GM12878 (cell line): ENCODE results near the gene CTNNA3. TPM values are rescaled to one million over a fixed set of nuclear protein-coding genes. Genes with fewer than 3 reads are reported as not detected.

Experiments used
- ATAC-seq: fragments of 200-7000 bp; cut with Tn5 transposase; 3 replicates; pipeline ENCODE4 v1.9.1; 2020; ENCODE audit warnings: mild to moderate bottlenecking, moderate library complexity
- BruUV-seq: library from RNA; stranded (reverse); fragments of 400-500 nt; replicated peaks from 2 replicates; lab custom pipeline; 2021; lab: Mats Ljungman, UMichigan
- CTCF ChIA-PET: fragments of 300-600 bp; sonication (Branson Sonifier 250); formaldehyde crosslinking; extraction: SDS; loops from one replicate; lab custom pipeline; 2021; ENCODE audit warnings: inconsistent platforms; lab: Yijun Ruan, JAX
- POLR2A ChIA-PET: fragments of 350-600 bp; formaldehyde crosslinking; extraction: SDS; loops from one replicate; lab custom pipeline; 2021; ENCODE audit warnings: inconsistent platforms; lab: Charles Lee
- RAD21 ChIA-PET: fragments of 300-600 bp; sonication (Branson Sonifier 250); formaldehyde crosslinking; loops from one replicate; lab custom pipeline; 2023; ENCODE audit warnings: antibody characterized with exemption; ENCODE audit not compliant: unreplicated experiment; lab: Charles Lee
- SMC1A ChIA-PET: fragments of 300-600 bp; sonication (Branson Sonifier 250); formaldehyde crosslinking; loops from one replicate; lab custom pipeline; 2023; ENCODE audit not compliant: unreplicated experiment, uncharacterized antibody; lab: Charles Lee
- DNase-seq: peaks from one replicate; pipeline ENCODE4 v3.0.0-alpha.2; 2011; ENCODE audit warnings: low read depth, low spot score
- FAIRE-seq: peaks from 3 replicates; lab custom pipeline; 2011; peaks lifted over from hg19 to GRCh38; lab: Jason Lieb, UNC
- H2AFZ ChIP-seq: 2 replicates; pipeline ENCODE4 v1.6.0; 2011; ENCODE audit warnings: low read depth, low read length, control low read depth; ENCODE audit not compliant: control insufficient read depth
- H3K27ac ChIP-seq: 2 replicates; pipeline ENCODE4 v1.5.1; 2011; ENCODE audit warnings: control low read depth; ENCODE audit not compliant: control insufficient read depth, insufficient read depth
- H3K27me3 ChIP-seq, 2 experiments: replicated peaks in 1 of 2; 2 replicates each; pipeline versions ENCODE4 v1.6.0 to v1.6.1; 2011; ENCODE audit warnings: low read length in 1 of 2; ENCODE audit not compliant: control insufficient read depth in 2 of 2, insufficient read depth in 2 of 2
- H3K36me3 ChIP-seq, 2 experiments: 2 replicates each; pipeline ENCODE4 v1.5.1; 2011; ENCODE audit warnings: low read length in 1 of 2; ENCODE audit not compliant: control insufficient read depth in 2 of 2, insufficient read depth in 2 of 2
- H3K4me1 ChIP-seq: 2 replicates; pipeline ENCODE4 v1.6.1; 2011; ENCODE audit warnings: mild to moderate bottlenecking, low read length, moderate library complexity, mixed read lengths; ENCODE audit not compliant: control insufficient read depth, insufficient read depth
- H3K4me2 ChIP-seq: 2 replicates; pipeline ENCODE4 v1.6.0; 2011; ENCODE audit warnings: control low read depth; ENCODE audit not compliant: control insufficient read depth, insufficient read depth
- H3K4me3 ChIP-seq: fragments of 200-600 bp; sonication (generic); 2 replicates; pipeline ENCODE4 v1.5.1; 2016
- H3K79me2 ChIP-seq: 2 replicates; pipeline ENCODE4 v1.6.0; 2011; ENCODE audit warnings: low read length; ENCODE audit not compliant: control insufficient read depth, insufficient read depth
- H3K9ac ChIP-seq: 2 replicates; pipeline ENCODE4 v1.8.0; 2011; ENCODE audit warnings: low read length, control low read depth, mixed read lengths; ENCODE audit not compliant: control insufficient read depth, insufficient read depth
- H3K9me3 ChIP-seq: replicated peaks from 3 replicates; pipeline ENCODE4 v1.5.1; 2011; ENCODE audit warnings: mild to moderate bottlenecking, low read length; ENCODE audit not compliant: control insufficient read depth, insufficient read depth
- H4K20me1 ChIP-seq: 2 replicates; pipeline ENCODE4 v1.6.0; 2011; ENCODE audit not compliant: control insufficient read depth, insufficient read depth
- ELK1 ChIP-seq: IDR thresholded peaks from 2 replicates; pipeline ENCODE4 v1.6.1; 2012; ENCODE audit warnings: low read depth, low read length, improper control_type of control experiment
- EP300 ChIP-seq, 2 experiments: fragments of 150-350 bp in 1 of 2; IDR thresholded peaks; 2 replicates each; pipeline ENCODE4 v1.6.1; 2011 to 2012; ENCODE audit warnings: low read depth in 2 of 2, low read length in 2 of 2, borderline replicate concordance in 1 of 2, improper control_type of control experiment in 1 of 2, inconsistent platforms in 1 of 2; ENCODE audit not compliant: control insufficient read depth in 1 of 2
- GATAD2B ChIP-seq: fragments of 450-650 bp; conservative IDR thresholded peaks from 2 replicates; pipeline ENCODE4 v1.6.1; 2017; ENCODE audit warnings: low read depth, mild to moderate bottlenecking, moderate library complexity
- JUND ChIP-seq: IDR thresholded peaks from 2 replicates; pipeline ENCODE4 v1.6.1; 2012; ENCODE audit warnings: low read depth, mild to moderate bottlenecking, low read length, improper control_type of control experiment, moderate library complexity
- MEF2A ChIP-seq: IDR thresholded peaks from 2 replicates; pipeline ENCODE4 v1.6.1; 2011; ENCODE audit warnings: low read depth, mild to moderate bottlenecking, low read length, moderate library complexity; ENCODE audit not compliant: insufficient read depth
- NR2C1 ChIP-seq: fragments of 450-650 bp; IDR thresholded peaks from 2 replicates; pipeline ENCODE4 v1.6.1; 2017; ENCODE audit warnings: antibody characterized with exemption, mild to moderate bottlenecking, moderate library complexity
- SKIL ChIP-seq: fragments of 450-650 bp; IDR thresholded peaks from 2 replicates; pipeline ENCODE4 v1.6.1; 2017; ENCODE audit warnings: mild to moderate bottlenecking, low read depth, inconsistent platforms; ENCODE audit not compliant: poor library complexity, severe bottlenecking
- SRF ChIP-seq, 2 experiments: IDR thresholded peaks; 2 replicates each; pipeline ENCODE4 v1.6.1; 2011; ENCODE audit warnings: low read depth in 2 of 2, low read length in 2 of 2, mild to moderate bottlenecking in 1 of 2, moderate library complexity in 1 of 2
- ZNF592 ChIP-seq: fragments of 450-650 bp; IDR thresholded peaks from 2 replicates; pipeline ENCODE4 v1.6.1; 2017; ENCODE audit warnings: mild to moderate bottlenecking, moderate library complexity
- ZSCAN29 ChIP-seq: fragments of 450-650 bp; IDR thresholded peaks from 2 replicates; pipeline ENCODE4 v1.6.1; 2017; ENCODE audit warnings: mild to moderate bottlenecking, moderate library complexity
- WGBS: methylation state at CpG from one replicate; pipeline ENCODE4 v1.1.6; 2016; ENCODE audit warnings: low lambda C conversion rate; ENCODE audit not compliant: insufficient replicate concordance, insufficient coverage; ENCODE audit errors: missing lambda C conversion rate; 5-methylcytosine and 5-hydroxymethylcytosine counted together
- in situ Hi-C: fragments of 300-500 bp; cut with MboI; formaldehyde crosslinking; loops from 9 replicates; pipeline ENCODE4 v1.14.3; 2018; ENCODE audit warnings: mixed read lengths
- intact Hi-C: fragments of 100-400 bp; cut with micrococcal nuclease; formaldehyde crosslinking; loops from one replicate; pipeline ENCODE4 v1.14.2; 2022; ENCODE audit not compliant: unreplicated experiment
- polyA plus RNA-seq, 11 experiments: library from polyadenylated mRNA; depleted of rRNA in 4 of 11; unstranded in 6 of 11; stranded (reverse) in 5 of 11; fragments of >200 nt; fragmentation: Nextera tagmentation in 4 of 11; fragmentation: Illumina TruSeq in 1 of 11; extraction: Ambion mirVana in 4 of 11; extraction: Trizol in 1 of 11; gene quantifications; 1 replicate in 1 of 11; 2 replicates in 10 of 11; pipeline versions ENCODE4 v1.2.1 to v1.2.3, GENCODE V29; 2011 to 2016; ENCODE audit warnings: inconsistent platforms in 2 of 11, missing spikeins in 2 of 11, low read depth in 1 of 11
- total RNA-seq, 4 experiments: library from RNA; depleted of rRNA in 3 of 4; stranded (reverse); fragments of >200 nt in 3 of 4; fragmentation: Illumina TruSeq in 1 of 4; extraction: Trizol in 1 of 4; gene quantifications; 2 replicates each; pipeline versions ENCODE4 v1.2.1 to v1.2.3, GENCODE V29; 2013 to 2021

CTNNA3 gene
- total and polyA plus RNA-seq, 10 of the 15 experiments (the other 5 are each of a cell fraction or from before 2014, with no cell fraction given): under 0.01 to 4.5 (median 0.22) TPM; not detected in 2

- BruUV-seq: no TSS peak
- H3K4me3 ChIP-seq: no peak overlapping the region
- H3K4me1 ChIP-seq: no peaks in the 10 kb centered on the region
- no peaks in the 10 kb centered on the region for H4K20me1 ChIP-seq
- ChIA-PET POLR2A (no interaction called here), SMC1A (interaction anchor here (0.7 to 3.3 kb wide), 4 partner anchors 9 to 153 kb away, joined by 3 to 13 read pairs (median 4); no protein-coding TSS in a partner anchor), CTCF (no interaction called here), RAD21 (no interaction called here)
- H3K79me2 ChIP-seq: no peaks in the 10 kb centered on the region
- intact Hi-C loops: no loop called here
- H3K27ac ChIP-seq: no peak overlapping the region
- no peak overlapping the region for H2AFZ ChIP-seq
- TF ChIP-seq JUND: no peak
- no peak for TF ChIP-seq NR2C1
- no peak for TF ChIP-seq ZSCAN29
- TF ChIP-seq MEF2A: no peak
- no peak for TF ChIP-seq ELK1
- no peak for TF ChIP-seq SRF (IDR thresholded peaks at IDR 0.05; ENCODE audit: low read depth in 2 of 2, low read length in 2 of 2)
- 33% methylated on average over 3 of the region's 3 CpGs for WGBS
- no peaks in the 10 kb centered on the region for H3K36me3 ChIP-seq
- H3K27me3 ChIP-seq: no peaks in the 10 kb centered on the region
- no peaks in the 10 kb centered on the region for H3K9me3 ChIP-seq
- in situ Hi-C loops: no loop called here
- H3K4me2 ChIP-seq: no peak overlapping the region
- FAIRE-seq (no peak), ATAC-seq (no peak), DNase-seq (no peak)
- no peak overlapping the region for H3K9ac ChIP-seq
Measured at GRCh38 chr10:67603701-67604100, 92.3 kb downstream of the CTNNA3 start.

- CTCF ChIA-PET: no interaction called here
- H3K27ac ChIP-seq: no peak overlapping the region
- TF ChIP-seq EP300 (IDR thresholded peaks at IDR 0.05; ENCODE audit: borderline replicate concordance in 1 of 2, control insufficient read depth in 1 of 2, low read depth in 2 of 2, low read length in 2 of 2): no peak
- no peak for TF ChIP-seq ZNF592
- no peak for TF ChIP-seq GATAD2B
- no peak for TF ChIP-seq SKIL
- POLR2A ChIA-PET: no interaction called here
- no peaks in the 10 kb centered on the region for H3K27me3 ChIP-seq
- intact Hi-C loops (no loop called here), in situ Hi-C loops (no loop called here)
- ATAC-seq (peak; percentile 14; the same call in 1 of the 3 replicates), DNase-seq (no peak), FAIRE-seq (peak; percentile 78)
- no peaks in the 10 kb centered on the region for H3K4me1 ChIP-seq
- H2AFZ ChIP-seq: no peak overlapping the region
- SMC1A ChIA-PET: interaction anchor here (0.9 to 1.2 kb wide), 2 partner anchors 10 to 12 kb away, joined by 3 to 4 read pairs; no protein-coding TSS in a partner anchor
- H3K9me3 ChIP-seq: no peaks in the 10 kb centered on the region
- no TSS peak for BruUV-seq
- no peaks in the 10 kb centered on the region for H3K79me2 ChIP-seq
- H3K4me3 ChIP-seq: no peak overlapping the region
- no peak overlapping the region for H3K4me2 ChIP-seq
- RAD21 ChIA-PET: no interaction called here
- no peaks in the 10 kb centered on the region for H3K36me3 ChIP-seq
- no peaks in the 10 kb centered on the region for H4K20me1 ChIP-seq
- 49% methylated on average over 8 of the region's 8 CpGs for WGBS
- no peak overlapping the region for H3K9ac ChIP-seq
Measured at GRCh38 chr10:67603086-67603485, 92.9 kb downstream of the CTNNA3 start.
